Measurements from ENCODE around the gene NEO1.

GRCh38 chr15:73237910-73238309, 185.6 kb downstream of the NEO1 start:
- TF ChIP-seq POLR2AphosphoS5 (IDR thresholded peaks at IDR 0.05; ENCODE audit: borderline replicate concordance, low read depth, low read length) (no peak), EZH2 (IDR thresholded peaks at IDR 0.05) (no peak)

Data from SK-N-MC (cell line).